GM18499 (cell line): ENCODE results near the gene SEC23B.

ENCODE experiments used
- ATAC-seq: cut with Tn5 transposase; IDR thresholded peaks from one replicate; pipeline ENCODE4 v1.9.1; 2021; ENCODE audit warnings: moderate number of reproducible peaks; ENCODE audit not compliant: insufficient read depth, unreplicated experiment

SEC23B gene

DNA sequence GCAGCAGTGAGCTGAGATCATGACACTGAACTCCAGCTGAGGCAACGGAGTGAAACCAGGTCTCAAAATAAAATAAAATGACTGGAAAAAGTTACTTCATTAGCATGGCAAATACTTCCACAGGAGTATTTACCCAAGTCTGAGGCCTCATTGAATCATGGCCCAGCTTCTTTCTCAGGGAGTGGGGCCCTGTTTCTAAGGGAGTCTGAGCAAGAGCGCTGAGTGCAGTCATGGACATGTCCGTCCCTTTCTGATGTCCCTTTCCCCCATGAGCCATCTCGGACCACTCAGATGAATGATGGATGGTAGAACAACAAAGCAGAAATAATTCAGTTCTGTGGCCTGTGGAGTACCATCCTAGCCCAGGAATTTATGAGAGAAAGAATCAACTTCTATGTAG is 72.3 kb downstream of the SEC23B start:
- ATAC-seq = no peak

DNA sequence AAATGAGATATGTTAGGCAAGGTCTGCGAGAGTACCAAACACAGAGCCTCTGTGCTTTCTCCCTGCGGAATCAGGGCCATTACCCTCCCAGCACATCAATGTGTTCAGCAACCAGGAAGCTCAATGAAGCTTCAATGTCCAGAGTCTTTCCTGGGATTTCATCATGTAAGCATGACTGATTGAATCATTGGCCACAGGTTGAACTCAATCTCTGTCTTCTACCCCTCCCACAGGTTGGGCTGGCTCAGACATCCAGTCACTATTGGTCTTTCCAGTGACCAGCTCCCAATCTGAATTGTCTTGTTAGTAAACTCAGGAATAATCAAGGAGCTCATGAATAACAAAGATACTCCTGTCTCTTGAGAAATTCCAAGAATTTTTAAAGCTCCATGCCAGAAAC is 77.4 kb downstream of the SEC23B start:
- no peak for ATAC-seq

DNA sequence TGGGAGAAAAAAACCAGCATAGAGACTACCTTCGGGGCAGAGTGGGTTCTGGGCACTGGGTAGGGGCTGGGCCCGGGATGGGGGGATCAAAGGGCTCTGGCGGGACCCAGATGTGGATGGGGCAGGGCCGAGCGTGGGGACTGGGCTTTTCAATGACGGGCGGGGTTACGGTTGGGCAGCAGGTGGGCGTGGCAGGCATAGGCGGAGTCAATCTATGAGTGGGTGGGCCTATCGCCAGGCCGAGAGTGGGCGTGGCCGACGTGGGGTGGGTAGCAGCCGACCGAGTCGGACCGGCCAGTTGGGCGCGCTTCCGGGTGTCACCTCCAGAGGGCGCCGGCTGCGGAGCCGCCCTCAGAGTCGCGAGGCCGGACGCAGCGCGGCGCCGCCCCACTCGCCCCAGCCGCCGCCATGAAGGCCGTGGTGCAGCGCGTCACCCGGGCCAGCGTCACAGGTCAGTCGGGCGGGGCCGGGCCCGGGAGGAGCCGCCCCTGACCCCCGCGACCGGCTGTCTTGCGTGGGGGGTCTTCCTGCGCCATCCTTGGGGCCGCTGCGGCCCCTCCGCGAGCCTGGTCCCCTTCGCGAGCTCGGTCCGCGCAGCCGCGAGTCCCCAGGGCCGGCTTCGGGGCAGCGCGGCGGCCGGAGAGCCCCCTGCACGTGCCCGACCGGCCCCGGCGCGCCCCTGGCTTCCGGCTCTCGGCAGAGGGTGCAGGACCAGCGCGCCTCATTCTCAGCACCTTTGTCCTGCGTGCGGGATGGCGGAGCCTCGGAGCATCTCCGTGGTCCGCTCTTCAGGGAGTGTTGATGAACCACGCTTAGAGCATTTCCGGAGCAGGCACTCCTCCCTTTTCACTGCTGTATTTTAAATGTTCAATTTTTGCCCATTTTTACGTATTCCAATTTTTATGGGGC is 80.2 kb downstream of the SEC23B start, which contains the start of gene DTD1:
DTD1 (plus strand) TSS at position 390 of the 909 bp plus-strand sequence; CDS start at position 409, 19 bp downstream.
- ATAC-seq = peak; percentile 79

DNA sequence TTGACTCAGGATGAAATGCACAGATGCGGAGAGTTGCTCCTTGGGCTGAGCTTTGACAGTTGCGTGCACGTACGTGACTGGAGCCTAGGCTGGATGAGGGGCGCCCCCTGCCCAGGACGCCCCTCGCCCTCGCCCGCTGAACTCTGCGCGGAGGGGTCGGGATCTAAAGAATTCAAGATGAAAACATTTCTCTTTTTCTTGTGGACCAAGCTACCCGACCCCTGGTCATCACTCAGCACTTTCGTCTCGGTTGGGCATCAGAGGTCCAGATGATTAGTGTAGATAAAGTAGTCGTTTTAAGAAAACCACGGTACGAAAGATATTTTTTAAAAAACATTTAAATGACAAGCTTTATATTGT is 80.8 kb downstream of the SEC23B start:
- ATAC-seq = no peak

DNA sequence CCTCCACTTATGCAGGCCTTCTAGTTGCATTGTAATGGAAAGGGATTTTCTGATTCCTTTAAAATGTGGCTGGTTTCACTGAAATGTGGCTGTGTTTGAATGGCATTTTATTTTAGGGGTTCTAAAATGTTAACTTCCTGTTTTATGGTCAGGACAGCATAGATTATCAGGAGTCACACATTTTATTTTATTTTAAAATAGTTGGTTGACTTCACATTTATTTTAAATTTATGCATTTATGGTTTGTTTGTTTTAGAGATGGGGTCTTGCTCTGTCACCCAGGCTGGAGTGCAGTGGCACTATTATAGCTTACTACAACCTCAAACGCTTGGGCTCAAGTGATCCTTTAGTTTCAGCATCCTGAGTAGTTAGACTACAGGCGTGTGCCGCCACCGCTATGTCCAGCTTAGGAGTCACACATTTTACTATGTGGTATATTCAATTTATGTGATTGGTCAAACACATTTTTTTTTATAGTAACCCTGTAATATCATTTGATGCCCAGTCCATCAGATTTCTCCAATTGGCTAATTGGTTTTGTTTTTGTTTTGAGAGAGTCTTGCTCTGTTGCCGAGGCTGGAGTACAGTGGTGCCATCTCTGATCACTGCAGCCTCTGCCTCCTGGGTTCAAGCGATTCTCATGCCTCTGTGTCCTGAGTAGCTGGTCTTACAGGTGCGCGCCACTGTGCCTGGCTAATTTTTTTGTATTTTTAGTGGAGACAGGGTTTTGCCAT is 82.4 kb downstream of the SEC23B start:
- no peak for ATAC-seq

DNA sequence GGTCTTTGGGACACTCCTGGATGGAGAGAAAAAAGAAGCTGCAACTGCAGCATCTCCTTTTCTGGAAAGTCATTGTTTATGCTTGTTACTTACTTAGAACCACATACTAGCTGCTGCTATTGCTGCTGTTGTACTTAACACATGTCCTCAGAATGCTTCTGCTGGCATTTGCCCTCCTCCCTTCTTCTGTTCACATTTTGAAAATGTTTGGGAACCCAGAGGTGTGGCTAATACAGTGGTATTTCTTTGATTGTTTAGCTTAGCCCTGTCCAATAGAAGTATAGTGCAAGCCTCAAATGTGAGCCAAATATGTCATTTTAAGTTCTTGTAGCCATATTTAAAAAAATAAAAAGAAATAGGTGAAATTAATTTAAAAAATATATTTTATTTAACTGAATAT is 88.5 kb downstream of the SEC23B start:
- no peak for ATAC-seq

DNA sequence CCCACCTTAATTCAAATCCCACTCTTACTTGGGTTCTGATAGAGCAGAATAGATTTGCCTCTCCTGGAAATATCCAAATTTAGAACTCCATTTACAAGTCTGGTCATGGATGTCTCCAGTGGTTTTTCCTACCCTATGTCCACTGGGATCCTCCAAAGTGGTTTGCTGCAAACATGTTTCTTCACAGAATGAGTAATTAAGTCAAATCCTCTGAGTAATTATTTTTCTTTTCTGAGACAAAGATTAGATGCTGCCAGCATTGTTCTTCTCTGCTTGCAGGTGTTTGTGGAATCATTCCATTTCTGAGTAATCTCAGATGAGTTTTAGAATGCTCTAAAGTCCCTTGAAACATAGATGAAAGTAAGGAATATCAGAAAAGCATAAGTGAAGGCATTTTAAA is 102.0 kb downstream of the SEC23B start:
- no peak for ATAC-seq
